Panc1 (cell line): ENCODE measurements around the gene ZNF33A.

Source experiments
- CTCF ChIP-seq: fragments of 450-650 bp; IDR thresholded peaks from 2 replicates; pipeline ENCODE4 v1.5.1; 2017; ENCODE audit warnings: mild to moderate bottlenecking
- POLR2AphosphoS5 ChIP-seq: IDR thresholded peaks from 2 replicates; pipeline ENCODE4 v1.6.1; 2012; ENCODE audit warnings: mild to moderate bottlenecking, low read depth, low read length, moderate library complexity
- REST ChIP-seq, 2 experiments: IDR thresholded peaks; 2 replicates each; pipeline ENCODE4 v1.6.1; 2011 to 2012; ENCODE audit warnings: low read depth in 2 of 2, control low read depth in 1 of 2, low read length in 1 of 2, mild to moderate bottlenecking in 1 of 2, moderate library complexity in 1 of 2; ENCODE audit not compliant: insufficient read depth in 1 of 2

DNA sequence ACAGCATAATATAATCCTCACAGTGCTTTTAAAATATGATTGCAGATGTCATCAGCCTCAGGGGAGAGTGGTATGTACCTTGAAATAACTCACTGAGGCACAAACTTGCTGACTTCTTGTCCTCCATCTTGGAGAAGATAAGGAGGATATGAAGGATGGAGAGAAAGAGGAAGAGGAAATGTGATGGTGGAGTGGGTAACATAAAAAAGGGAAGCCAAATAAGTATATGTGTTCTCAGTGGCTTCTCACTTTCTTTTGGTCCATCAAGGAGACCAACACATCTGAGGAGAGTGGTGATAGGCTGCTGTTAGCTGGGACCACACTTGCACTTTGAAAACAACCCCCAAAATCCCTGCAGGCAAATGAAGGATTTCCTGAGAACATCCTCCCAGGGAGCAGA is 62.1 kb downstream of the ZNF33A start:
- TF ChIP-seq CTCF = no peak
- TF ChIP-seq REST (IDR thresholded peaks at IDR 0.05; ENCODE audit: insufficient read depth in 1 of 2, low read depth in 2 of 2, low read length in 1 of 2) = no peak
- no peak for TF ChIP-seq POLR2AphosphoS5
